22Rv1 (cell line): Measurements from ENCODE around the gene FAM170B.

Source experiments
- CTCF ChIP-seq: fragments of 450-650 bp; IDR thresholded peaks from 2 replicates; pipeline ENCODE4 v1.5.1; 2017; ENCODE audit warnings: mild to moderate bottlenecking
- ZFX ChIP-seq: fragments of 450-650 bp; IDR thresholded peaks from 2 replicates; pipeline ENCODE4 v1.6.1; 2017; ENCODE audit warnings: antibody characterized with exemption, borderline replicate concordance

- TF ChIP-seq CTCF (no peak), ZFX (no peak)
These were observed 2.7 kb upstream of the FAM170B start for GRCh38 chr10:49136525-49136924.
